ENCODE measurements around the gene C3orf20. TPM values are rescaled to one million over a fixed set of nuclear protein-coding genes. Genes with fewer than 3 reads are reported as not detected.

C3orf20 gene
- total RNA-seq, 1 donor from 2014 or later, result 0.52 TPM

DNA sequence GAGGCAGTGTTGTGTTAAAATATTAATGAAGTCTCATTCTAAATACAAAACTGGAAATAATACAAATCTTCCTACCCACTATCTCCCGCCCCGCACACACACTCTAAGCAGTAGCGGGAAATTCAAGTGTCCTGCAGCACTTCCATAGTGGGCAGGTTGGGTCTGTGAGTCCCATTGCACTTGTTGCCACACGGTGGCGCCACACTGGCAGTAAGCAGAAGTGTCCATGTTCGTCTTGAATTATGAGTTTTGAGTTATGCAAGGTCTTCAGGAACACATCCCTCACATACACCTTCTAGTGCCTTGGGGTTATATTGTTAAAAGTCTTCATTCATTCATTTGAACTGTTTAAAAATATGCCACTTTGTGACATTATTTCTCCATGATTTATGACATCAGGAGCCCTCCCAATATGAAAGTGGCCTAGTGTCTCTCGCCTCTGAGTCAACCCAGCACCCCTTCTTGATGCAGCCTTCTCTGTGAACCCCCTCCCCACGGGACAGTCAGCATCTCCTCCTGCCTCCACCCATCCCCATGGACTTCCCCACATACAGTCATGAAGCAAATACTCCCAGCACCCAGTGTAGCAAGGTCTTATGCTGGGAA, 41.0 kb upstream of the C3orf20 start:
- Histone ChIP-seq H3K9ac (ENCODE audit: low read depth in 1 of 3, low read length in 3 of 3) (no peak overlapping the region), H3K27ac (ENCODE audit: low read depth, low read length) (no peak overlapping the region), H3K9me3 (ENCODE audit: control insufficient read depth in 3 of 3, low read length in 3 of 3) (peaks cover 0 to 2% (median 0%) of the 10 kb centered on the region in 3 donors), H3K36me3 (ENCODE audit: control insufficient read depth in 3 of 3, insufficient read depth in 3 of 3, low read length in 3 of 3) (no peaks in the 10 kb centered on the region), H3K4me1 (ENCODE audit: control insufficient read depth in 3 of 3, insufficient read depth in 3 of 3, low read length in 3 of 3) (peaks cover 0 to 2% (median 0%) of the 10 kb centered on the region in 3 donors), H3K27me3 (ENCODE audit: control insufficient read depth in 3 of 3, insufficient read depth in 3 of 3, low read length in 3 of 3) (peaks cover 0 to 14% (median 2%) of the 10 kb centered on the region in 3 donors), H3K4me3 (ENCODE audit: low read length in 3 of 3) (no peak overlapping the region)

DNA sequence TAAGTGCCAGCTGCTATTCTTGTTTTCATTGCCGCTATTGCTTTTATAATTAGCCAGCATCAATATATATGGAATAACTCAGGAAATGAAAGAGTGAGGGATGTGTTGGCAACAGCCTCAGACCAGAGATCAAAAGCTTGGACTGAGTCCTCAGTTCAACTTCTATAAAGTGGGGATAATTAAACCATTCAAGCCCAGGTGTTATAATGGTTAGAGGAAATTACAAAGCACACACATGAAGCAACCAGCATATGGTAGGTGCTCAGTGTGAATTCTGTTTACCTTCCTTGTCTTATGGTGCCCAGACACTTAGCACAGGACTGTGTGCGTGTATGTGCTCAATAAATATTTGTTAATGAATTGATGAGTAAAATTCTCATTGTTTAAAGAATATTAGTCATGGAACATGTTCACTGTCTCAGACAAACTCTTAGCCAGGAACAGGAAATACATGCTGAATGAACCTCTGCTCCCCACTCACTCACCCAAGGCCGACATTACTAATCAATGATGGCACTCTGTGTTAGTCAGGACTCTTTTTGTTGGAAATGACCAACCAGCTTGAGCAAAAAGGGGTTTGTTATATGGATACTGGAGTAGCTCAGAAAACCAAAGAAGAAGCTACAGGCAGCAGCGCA, 40.1 kb upstream of the C3orf20 start:
- H3K27ac ChIP-seq (ENCODE audit: low read depth, low read length), result no peak overlapping the region
- H3K4me1 ChIP-seq (ENCODE audit: control insufficient read depth in 3 of 3, insufficient read depth in 3 of 3, low read length in 3 of 3), result peaks cover 0 to 8% (median 0%) of the 10 kb centered on the region in 3 donors
- peaks cover 0 to 2% (median 0%) of the 10 kb centered on the region in 3 donors for H3K9me3 ChIP-seq (ENCODE audit: control insufficient read depth in 3 of 3, low read length in 3 of 3)
- H3K4me3 ChIP-seq (ENCODE audit: low read length in 3 of 3), result no peak overlapping the region
- peaks cover 0 to 15% (median 2%) of the 10 kb centered on the region in 3 donors for H3K27me3 ChIP-seq (ENCODE audit: control insufficient read depth in 3 of 3, insufficient read depth in 3 of 3, low read length in 3 of 3)
- H3K9ac ChIP-seq (ENCODE audit: low read depth in 1 of 3, low read length in 3 of 3), result no peak overlapping the region
- no peaks in the 10 kb centered on the region for H3K36me3 ChIP-seq (ENCODE audit: control insufficient read depth in 3 of 3, insufficient read depth in 3 of 3, low read length in 3 of 3)

DNA sequence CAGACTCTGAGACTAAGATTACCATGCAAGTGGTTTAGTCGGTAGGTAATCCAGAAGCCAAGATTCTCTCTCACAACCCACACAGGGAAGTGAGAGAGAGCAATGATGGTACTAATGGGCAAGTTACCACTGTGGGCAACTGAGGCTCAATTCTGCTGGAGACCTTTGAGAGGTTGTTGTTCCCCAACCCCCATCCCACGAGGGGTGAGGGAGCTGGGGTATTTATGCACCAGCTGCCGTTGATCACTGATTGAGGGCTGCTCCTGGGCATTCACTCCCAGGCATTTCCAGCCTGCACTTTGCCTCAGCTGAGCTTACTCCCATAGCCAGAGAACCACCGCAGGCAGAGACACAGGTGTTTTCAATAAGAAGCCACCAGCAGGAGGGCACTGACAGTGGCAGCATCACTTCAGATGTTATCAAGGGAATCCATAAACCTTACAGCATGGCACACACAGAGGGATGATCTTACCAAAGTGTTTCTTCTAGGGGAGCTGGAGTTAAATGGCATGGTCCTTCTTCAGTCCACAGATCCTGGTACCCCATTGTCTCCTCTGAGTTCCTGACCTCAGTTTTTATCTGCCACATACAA, 38.3 kb upstream of the C3orf20 start:
- H3K36me3 ChIP-seq (ENCODE audit: control insufficient read depth in 3 of 3, insufficient read depth in 3 of 3, low read length in 3 of 3), result no peaks in the 10 kb centered on the region
- H3K9ac ChIP-seq (ENCODE audit: low read depth in 1 of 3, low read length in 3 of 3), result no peak overlapping the region
- H3K4me3 ChIP-seq (ENCODE audit: low read length in 3 of 3), result no peak overlapping the region
- peaks cover 0 to 2% (median 0%) of the 10 kb centered on the region in 3 donors for H3K9me3 ChIP-seq (ENCODE audit: control insufficient read depth in 3 of 3, low read length in 3 of 3)
- peaks cover 5 to 31% (median 10%) of the 10 kb centered on the region in 3 donors for H3K27me3 ChIP-seq (ENCODE audit: control insufficient read depth in 3 of 3, insufficient read depth in 3 of 3, low read length in 3 of 3)
- H3K27ac ChIP-seq (ENCODE audit: low read depth, low read length), result no peak overlapping the region
- H3K4me1 ChIP-seq (ENCODE audit: control insufficient read depth in 3 of 3, insufficient read depth in 3 of 3, low read length in 3 of 3), result peaks cover 0 to 13% (median 0%) of the 10 kb centered on the region in 3 donors

DNA sequence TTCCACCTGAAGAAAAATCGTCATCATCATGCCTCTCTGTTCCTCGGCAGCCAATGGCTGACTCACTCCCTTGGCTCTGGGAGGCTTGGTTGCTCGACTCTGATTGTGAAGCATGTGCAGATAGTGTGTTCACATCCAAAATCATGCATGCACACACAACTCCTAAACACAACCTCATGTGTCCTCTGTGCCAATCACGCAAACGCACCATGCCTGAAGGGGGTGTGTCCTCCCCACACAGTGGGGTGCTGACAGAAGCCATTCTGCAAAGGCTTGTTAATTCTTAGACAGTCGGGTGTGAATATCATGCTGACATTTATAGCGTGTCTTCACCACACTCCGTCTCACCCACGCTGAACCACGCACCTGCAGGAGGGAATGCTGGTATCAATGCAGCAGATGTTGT, 34.8 kb upstream of the C3orf20 start:
- Histone ChIP-seq H3K9ac (ENCODE audit: low read depth in 1 of 3, low read length in 3 of 3) (no peak overlapping the region), H3K27me3 (ENCODE audit: control insufficient read depth in 3 of 3, insufficient read depth in 3 of 3, low read length in 3 of 3) (peaks cover 10 to 51% (median 21%) of the 10 kb centered on the region in 3 donors), H3K36me3 (ENCODE audit: control insufficient read depth in 3 of 3, insufficient read depth in 3 of 3, low read length in 3 of 3) (no peaks in the 10 kb centered on the region), H3K9me3 (ENCODE audit: control insufficient read depth in 3 of 3, low read length in 3 of 3) (peaks cover 0 to 2% (median 0%) of the 10 kb centered on the region in 3 donors), H3K4me3 (ENCODE audit: low read length in 3 of 3) (peak overlapping the region in 1 of 3 donors; percentile 18), H3K27ac (ENCODE audit: low read depth, low read length) (no peak overlapping the region), H3K4me1 (ENCODE audit: control insufficient read depth in 3 of 3, insufficient read depth in 3 of 3, low read length in 3 of 3) (peaks cover 0 to 13% (median 0%) of the 10 kb centered on the region in 3 donors)

DNA sequence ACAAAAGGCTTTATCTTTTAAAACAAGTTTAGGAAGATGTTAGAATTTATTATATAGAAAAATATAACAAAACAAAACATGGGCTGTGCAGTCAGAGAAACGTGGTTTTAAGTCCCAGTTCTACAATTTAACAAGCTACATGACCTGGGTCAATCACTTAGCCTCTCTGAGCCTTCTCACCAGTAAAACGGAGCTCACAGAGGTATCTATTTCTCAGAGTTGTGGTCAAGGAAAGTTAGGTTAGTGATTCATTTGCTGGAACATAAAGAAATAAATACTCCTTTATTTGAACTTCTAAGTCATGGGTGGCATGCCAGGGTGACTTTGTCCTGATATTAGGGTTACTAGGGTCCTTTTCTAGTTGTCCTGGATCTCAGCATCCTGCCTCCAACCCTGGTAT, 34.2 kb upstream of the C3orf20 start:
- Histone ChIP-seq H3K4me1 (ENCODE audit: control insufficient read depth in 3 of 3, insufficient read depth in 3 of 3, low read length in 3 of 3) (peaks cover 0 to 13% (median 0%) of the 10 kb centered on the region in 3 donors), H3K27me3 (ENCODE audit: control insufficient read depth in 3 of 3, insufficient read depth in 3 of 3, low read length in 3 of 3) (peaks cover 10 to 48% (median 21%) of the 10 kb centered on the region in 3 donors), H3K9me3 (ENCODE audit: control insufficient read depth in 3 of 3, low read length in 3 of 3) (peaks cover 0 to 2% (median 0%) of the 10 kb centered on the region in 3 donors)

DNA sequence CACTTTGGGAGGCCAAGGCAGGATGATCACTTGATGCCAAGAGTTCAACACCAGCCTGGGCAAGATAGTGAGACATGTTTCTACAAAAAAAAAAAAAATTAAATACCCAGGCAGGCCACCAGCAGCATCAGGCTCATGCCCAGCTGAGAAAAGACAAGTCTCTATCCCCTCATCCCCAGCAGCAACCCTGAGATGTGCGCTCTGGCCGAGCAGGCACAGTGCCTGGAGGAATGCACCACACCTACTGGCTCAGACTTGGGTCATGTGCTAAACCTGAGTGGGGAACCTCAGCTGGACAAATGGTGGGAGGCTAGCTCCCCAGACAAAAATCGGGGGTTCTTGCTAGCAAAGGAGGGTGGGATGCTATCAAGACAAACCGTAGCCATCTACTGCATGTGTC, 33.6 kb upstream of the C3orf20 start:
- Histone ChIP-seq H3K9ac (ENCODE audit: low read depth in 1 of 3, low read length in 3 of 3) (no peak overlapping the region), H3K36me3 (ENCODE audit: control insufficient read depth in 3 of 3, insufficient read depth in 3 of 3, low read length in 3 of 3) (no peaks in the 10 kb centered on the region), H3K27me3 (ENCODE audit: control insufficient read depth in 3 of 3, insufficient read depth in 3 of 3, low read length in 3 of 3) (peaks cover 10 to 44% (median 21%) of the 10 kb centered on the region in 3 donors), H3K4me1 (ENCODE audit: control insufficient read depth in 3 of 3, insufficient read depth in 3 of 3, low read length in 3 of 3) (peaks cover 0 to 13% (median 0%) of the 10 kb centered on the region in 3 donors), H3K9me3 (ENCODE audit: control insufficient read depth in 3 of 3, low read length in 3 of 3) (peaks cover 0 to 1% (median 0%) of the 10 kb centered on the region in 3 donors), H3K4me3 (ENCODE audit: low read length in 3 of 3) (no peak overlapping the region), H3K27ac (ENCODE audit: low read depth, low read length) (no peak overlapping the region)

More for the DNA sequence above, 34.2 kb upstream of the C3orf20 start:
- Histone ChIP-seq H3K9ac (ENCODE audit: low read depth in 1 of 3, low read length in 3 of 3) (no peak overlapping the region), H3K4me3 (ENCODE audit: low read length in 3 of 3) (no peak overlapping the region), H3K27ac (ENCODE audit: low read depth, low read length) (no peak overlapping the region), H3K36me3 (ENCODE audit: control insufficient read depth in 3 of 3, insufficient read depth in 3 of 3, low read length in 3 of 3) (no peaks in the 10 kb centered on the region)

DNA sequence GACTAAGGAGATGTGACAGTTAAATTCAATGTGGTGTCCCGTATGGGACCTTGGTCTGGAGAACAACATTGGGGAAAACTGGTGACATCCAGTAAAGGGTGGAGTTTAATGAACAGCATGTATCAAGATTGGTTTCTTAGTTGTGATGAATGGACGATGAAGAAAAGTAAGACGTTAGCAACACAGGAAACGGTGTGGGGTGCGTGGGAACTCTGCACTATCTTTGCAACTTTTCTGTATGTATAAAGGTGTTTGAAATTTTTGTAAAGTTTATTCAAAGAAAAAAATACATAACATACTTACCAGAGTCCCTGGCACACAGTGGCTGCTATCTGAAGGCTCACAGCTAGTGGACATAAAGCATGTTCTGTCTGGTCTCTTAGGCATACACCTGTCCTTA, 29.5 kb upstream of the C3orf20 start:
- Histone ChIP-seq H3K9ac (ENCODE audit: low read depth in 1 of 3, low read length in 3 of 3) (no peak overlapping the region), H3K27me3 (ENCODE audit: control insufficient read depth in 3 of 3, insufficient read depth in 3 of 3, low read length in 3 of 3) (peaks cover 10 to 31% (median 16%) of the 10 kb centered on the region in 3 donors), H3K4me3 (ENCODE audit: low read length in 3 of 3) (no peak overlapping the region), H3K36me3 (ENCODE audit: control insufficient read depth in 3 of 3, insufficient read depth in 3 of 3, low read length in 3 of 3) (no peaks in the 10 kb centered on the region), H3K4me1 (ENCODE audit: control insufficient read depth in 3 of 3, insufficient read depth in 3 of 3, low read length in 3 of 3) (peaks cover 0 to 17% (median 3%) of the 10 kb centered on the region in 3 donors), H3K9me3 (ENCODE audit: control insufficient read depth in 3 of 3, low read length in 3 of 3) (no peaks in the 10 kb centered on the region), H3K27ac (ENCODE audit: low read depth, low read length) (no peak overlapping the region)

DNA sequence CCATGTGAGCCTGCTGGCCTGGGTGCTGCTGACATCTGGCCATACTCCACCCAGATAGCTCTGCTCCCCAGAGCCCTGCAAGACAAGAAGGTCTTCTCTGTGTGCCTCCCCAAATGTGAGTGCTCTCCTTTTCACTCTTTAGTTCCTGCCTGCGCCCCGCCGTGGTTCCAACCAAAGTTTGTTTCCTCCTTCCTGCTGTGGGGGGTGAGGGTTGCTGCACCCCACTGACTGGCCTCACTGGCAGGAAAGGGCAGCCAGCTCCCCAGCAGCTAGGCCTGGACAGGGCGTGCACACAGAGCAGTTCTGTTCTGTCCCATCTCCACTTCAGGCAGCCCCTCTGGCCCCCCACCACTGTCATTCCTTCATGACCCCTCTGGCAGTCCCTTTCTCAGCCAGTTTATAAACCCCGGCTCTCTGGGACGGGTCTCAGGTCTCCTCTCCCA, 28.8 kb upstream of the C3orf20 start:
- H3K4me3 ChIP-seq (ENCODE audit: low read length in 3 of 3), result no peak overlapping the region
- H3K27me3 ChIP-seq (ENCODE audit: control insufficient read depth in 3 of 3, insufficient read depth in 3 of 3, low read length in 3 of 3), result peaks cover 7 to 25% (median 15%) of the 10 kb centered on the region in 3 donors
- no peak overlapping the region for H3K9ac ChIP-seq (ENCODE audit: low read depth in 1 of 3, low read length in 3 of 3)
- no peaks in the 10 kb centered on the region for H3K36me3 ChIP-seq (ENCODE audit: control insufficient read depth in 3 of 3, insufficient read depth in 3 of 3, low read length in 3 of 3)
- peaks cover 2 to 21% (median 3%) of the 10 kb centered on the region in 3 donors for H3K4me1 ChIP-seq (ENCODE audit: control insufficient read depth in 3 of 3, insufficient read depth in 3 of 3, low read length in 3 of 3)
- no peaks in the 10 kb centered on the region for H3K9me3 ChIP-seq (ENCODE audit: control insufficient read depth in 3 of 3, low read length in 3 of 3)
- H3K27ac ChIP-seq (ENCODE audit: low read depth, low read length), result no peak overlapping the region

DNA sequence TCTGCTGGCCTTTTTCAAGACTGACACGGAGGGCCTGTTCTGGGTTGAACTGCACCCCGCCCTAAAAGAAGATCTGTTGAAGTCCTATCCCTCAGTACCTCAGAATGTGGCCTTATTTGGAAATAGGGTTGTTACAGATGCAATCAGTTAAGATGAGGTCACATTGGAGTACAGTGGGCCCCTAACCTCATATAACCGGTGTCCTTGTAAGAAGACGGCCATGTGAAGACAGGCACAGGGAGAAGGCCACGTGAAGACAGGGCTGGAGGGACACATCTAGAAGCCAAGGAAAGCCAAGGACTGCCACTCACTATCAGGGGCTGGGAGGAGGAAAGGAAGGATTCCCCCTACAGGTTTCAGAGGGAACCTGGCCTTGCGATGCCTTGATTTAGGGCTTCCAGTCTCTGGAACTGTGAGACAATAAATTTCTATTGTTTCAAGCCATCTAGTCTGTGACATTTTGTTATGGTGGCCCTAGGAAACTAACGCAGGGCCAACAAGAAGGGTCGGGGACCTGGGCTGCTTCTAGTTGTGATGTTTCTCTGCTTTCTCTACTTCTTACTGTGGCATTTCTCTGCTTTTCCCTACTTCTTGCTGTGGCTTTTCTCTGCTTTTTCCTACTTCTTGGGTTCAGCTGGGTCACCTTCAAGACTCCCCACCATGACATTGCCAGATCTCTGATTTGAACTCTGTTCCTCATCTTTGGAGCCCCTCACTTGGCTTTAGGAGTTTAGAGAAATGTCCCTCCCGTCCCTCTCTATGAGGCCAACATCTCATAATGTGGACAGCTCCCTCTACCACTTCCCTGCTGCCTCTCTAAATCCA, 28.1 kb upstream of the C3orf20 start:
- Histone ChIP-seq H3K9me3 (ENCODE audit: control insufficient read depth in 3 of 3, low read length in 3 of 3) (no peaks in the 10 kb centered on the region), H3K4me1 (ENCODE audit: control insufficient read depth in 3 of 3, insufficient read depth in 3 of 3, low read length in 3 of 3) (peaks cover 2 to 21% (median 3%) of the 10 kb centered on the region in 3 donors), H3K27ac (ENCODE audit: low read depth, low read length) (no peak overlapping the region)

More for the DNA sequence above, 28.1 kb upstream of the C3orf20 start:
- Histone ChIP-seq H3K4me3 (ENCODE audit: low read length in 3 of 3) (no peak overlapping the region), H3K36me3 (ENCODE audit: control insufficient read depth in 3 of 3, insufficient read depth in 3 of 3, low read length in 3 of 3) (no peaks in the 10 kb centered on the region), H3K27me3 (ENCODE audit: control insufficient read depth in 3 of 3, insufficient read depth in 3 of 3, low read length in 3 of 3) (peaks cover 5 to 19% (median 9%) of the 10 kb centered on the region in 3 donors), H3K9ac (ENCODE audit: low read depth in 1 of 3, low read length in 3 of 3) (no peak overlapping the region)

Measured in skeletal muscle tissue (tissue), 4 donors.